GM19240 (cell line): Measurements from ENCODE around the gene AVPR2.
A peak's percentile ranks its signal among the peaks of the same experiment; 100 is the strongest.

Experiments
- DNase-seq: peaks from one replicate; pipeline ENCODE4 v3.0.0; 2011; ENCODE audit warnings: low spot score; ENCODE audit not compliant: insufficient read length

AVPR2 gene

DNA sequence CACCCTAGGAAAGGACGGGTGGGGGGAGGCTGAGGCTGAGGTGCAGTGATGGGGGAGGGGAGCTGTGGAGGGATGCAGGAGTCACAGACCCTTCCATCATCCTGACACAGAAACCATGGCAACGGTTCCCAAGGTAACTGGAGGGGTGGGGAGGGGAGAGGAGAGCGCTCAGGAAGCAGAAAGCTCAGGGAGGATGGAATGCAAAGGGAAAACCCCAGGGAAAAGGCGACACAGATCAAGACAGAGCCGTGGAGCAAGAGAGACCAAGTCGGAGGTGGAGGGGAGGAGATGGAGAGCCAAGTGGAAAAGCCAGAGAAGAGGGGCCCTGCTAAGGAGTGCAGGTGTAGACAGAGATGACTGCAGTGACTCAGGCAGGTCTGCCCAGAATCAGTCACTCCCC is 33.0 kb upstream of the AVPR2 start:
- no peak for DNase-seq

DNA sequence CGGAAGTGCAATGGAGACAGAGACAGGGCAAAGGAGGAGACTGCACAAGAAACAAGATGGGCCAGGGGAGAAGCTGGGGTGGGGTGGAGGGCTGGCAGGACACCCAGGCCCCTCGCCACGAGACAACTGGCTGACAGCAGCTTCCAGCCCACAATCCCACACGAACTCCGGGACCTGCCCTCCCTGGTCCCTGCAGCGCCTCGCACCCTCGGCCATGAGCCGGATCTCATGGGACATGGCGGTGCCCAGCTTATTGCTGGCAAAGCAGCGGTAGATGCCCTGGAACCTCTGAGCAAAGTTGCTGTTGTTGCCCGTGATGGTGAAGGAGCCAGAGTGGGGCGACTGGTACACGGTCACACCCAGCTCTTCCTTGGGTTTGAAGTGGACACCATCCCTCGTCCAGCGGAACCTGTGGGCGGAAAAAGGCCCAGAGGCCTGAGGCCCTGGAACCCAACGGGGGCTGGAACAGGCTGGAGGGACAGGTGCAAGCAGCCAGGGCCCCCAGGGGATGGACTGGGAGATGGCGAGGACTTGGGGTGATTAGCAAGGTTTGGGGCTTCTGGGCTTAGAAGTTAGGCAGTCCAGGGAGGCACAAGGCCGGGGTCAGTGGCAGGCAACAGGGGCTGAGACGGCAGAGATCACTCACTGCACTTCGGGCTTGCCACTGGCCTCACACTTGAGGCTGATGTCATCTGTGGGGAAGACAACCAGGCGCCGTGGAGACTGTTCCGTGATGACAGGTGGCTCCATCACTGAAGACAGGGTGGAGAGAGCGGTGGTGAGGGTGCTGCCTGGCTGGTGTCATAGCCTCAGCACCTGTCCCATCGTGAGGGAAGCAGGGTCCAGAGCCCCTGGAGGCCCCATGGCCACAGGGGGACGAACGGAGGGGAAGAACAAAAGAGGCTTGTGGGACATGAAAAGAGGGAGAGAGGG is 32.3 kb upstream of the AVPR2 start:
- no peak for DNase-seq

DNA sequence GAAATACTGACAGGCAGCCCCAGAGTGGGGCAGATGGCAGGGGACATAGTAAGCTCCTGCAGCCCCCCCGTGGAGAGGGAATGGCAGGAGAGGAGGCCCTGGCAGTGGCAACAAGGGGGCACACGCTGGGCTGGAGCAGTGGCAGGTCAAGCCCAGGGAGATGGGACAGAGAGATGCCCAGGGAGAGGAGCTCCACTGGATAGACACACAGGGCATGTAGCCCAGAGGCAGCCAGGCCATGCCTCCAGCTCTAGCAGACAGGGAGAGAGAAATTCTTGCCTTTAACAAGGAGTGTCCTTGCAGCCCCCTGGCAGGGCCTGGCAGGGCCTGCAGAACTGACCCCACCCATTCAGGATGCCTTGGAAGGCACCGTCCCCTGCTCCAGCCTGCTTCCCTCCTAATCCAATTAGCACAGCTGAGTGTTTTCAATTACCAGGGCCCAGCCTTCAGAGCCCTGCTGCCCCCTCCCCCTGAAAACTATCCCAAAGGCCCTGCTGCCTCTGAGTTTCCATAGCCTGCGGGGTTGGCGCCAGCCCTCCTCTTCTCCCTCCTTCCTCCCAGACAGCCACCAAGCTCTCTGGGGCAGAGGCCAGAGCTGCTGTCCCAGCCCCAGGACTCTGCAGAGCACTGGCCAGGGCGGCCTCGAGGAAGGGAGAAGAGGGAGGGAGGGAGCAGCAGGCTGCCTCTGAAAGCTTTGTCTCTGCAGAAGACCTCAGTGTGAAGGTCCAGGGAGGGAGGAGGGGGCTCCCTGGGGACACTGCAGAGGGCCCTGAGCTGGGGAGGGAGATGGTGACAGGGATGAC is 31.0 kb upstream of the AVPR2 start:
- no peak for DNase-seq

DNA sequence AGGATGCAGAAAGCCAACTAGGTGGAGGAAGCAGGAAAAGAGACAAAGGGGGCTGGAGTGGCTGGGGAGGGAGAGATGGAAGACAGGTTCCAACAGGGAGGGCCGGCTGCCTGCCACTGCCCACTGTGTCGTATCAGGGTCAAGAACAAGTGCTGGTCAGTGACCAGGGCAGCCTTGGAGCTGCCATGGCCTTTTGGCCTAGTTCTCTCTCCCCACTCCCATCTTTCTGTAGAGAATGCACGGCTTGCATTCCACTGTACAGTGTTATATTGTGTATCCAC is 30.4 kb upstream of the AVPR2 start:
- no peak for DNase-seq

DNA sequence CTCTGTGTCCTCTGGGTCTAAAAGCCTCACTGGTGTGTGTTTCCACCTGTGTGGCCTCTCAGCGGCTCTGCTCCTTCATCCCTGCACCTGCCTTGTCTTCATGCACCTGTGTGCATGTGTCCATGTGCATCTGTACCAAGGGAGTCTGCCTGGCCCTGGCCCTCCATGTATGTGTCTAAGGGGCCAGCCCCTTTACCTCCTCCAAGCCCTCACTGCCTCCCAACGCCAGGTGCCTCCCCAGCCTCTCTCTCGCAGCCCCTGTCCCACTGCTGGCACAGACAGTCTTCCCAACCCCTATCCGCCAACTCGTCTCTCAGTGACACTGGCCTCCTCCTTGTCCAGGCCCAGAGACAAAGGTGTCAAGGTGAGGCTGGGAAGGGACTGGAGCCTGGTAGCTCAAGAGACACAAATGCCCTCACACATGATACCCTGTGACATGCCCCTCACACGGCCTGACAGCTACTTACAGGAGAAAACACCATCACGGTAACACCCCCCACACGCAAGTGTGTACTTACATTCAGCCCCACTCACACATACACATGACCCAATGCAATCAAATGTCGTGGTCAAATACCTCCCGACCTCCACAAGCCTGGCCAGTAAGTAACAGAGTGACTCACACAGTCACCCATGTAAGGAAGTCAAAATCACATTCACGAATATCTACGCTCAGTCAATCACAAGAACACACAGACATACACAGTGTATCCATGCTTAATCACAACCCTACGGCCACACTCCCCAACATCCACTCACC is 29.9 kb upstream of the AVPR2 start:
- DNase-seq = no peak

DNA sequence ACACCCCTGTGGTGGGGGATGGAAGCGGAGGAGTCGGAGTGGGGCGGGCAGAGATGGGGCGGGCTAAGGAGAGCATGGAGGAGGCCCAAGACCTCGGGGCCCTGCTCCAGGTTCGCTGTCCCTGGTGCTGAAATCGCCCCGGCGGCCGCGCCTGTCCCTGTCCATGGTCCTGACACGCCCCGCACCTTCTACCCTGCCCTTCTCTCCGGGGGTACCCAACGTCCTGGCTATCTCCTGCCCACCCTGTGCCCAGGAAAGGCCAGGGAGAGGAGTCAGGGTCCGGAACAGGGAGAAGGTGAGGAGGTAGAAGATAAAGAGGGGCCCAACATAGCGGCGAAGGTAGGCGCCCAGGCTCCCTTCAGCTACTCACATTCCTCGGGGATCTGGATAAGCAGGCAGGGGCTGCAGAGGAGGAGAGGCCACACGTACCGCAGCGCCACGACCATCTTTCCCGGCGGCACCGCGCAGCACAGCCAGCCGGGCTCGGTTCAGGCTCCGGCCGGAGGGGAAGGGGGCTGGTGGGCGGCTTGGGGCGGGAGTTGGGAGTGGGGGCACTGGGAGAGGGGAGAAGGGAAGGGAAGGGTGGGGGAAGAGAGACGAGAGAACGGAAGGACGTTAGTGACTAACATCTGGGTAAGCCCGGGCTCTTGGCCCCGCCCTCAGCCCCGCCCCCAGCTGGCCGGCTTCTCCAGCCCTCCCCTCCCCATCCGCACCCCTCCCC is 28.9 kb upstream of the AVPR2 start:
- peak; percentile 51 for DNase-seq

DNA sequence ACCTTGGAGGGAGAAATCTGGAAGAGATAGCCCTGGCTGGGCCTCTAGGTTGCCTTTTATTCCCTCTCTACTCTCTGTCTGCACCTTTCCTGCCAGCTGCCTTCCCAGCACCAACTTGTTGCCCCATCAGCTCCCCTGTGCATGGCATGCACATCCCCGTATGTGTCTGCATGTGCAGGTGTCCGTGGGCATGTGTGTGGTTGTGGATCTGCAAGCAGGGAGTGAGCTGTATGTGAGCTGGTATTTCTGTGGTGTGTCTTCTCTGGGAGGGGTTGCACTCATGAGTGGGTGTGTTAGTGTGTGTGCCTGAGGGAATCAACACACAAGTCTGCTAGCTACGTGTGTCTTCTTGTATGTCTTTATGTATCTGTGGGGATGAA is 28.4 kb upstream of the AVPR2 start:
- DNase-seq = no peak

DNA sequence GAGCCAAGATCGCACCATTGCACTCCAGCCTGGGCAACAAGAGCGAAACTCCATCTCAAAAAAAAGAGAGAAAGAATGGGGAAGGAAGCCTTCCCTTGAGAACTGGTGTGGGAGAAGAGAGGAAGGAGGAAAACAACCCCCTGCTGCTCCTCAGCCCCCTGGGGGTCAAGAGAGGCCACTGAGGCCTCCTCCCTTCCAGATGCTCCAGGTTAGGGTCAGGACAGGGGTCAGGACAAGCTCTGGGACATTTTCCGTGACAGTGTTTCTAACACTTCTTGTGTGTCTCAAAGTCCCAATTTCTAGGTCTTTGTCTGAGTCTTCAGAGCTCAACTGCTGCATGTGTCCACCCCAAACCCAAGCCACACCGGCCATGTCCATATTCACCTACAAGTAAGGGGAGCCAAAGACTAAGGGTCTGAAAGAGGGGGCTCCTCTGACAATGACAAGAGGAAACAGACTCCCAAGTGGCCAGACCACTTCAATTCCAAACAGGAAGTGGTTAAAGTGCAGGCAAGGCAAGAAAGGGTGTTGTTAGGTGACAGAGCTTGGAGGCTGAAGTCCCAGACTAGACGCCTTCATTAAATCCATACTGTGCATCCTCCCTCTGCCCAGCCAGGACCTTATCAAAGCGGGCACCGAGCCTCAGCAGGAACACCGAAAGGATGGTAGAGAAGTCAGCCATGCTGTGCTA is 26.8 kb upstream of the AVPR2 start:
- DNase-seq = no peak

DNA sequence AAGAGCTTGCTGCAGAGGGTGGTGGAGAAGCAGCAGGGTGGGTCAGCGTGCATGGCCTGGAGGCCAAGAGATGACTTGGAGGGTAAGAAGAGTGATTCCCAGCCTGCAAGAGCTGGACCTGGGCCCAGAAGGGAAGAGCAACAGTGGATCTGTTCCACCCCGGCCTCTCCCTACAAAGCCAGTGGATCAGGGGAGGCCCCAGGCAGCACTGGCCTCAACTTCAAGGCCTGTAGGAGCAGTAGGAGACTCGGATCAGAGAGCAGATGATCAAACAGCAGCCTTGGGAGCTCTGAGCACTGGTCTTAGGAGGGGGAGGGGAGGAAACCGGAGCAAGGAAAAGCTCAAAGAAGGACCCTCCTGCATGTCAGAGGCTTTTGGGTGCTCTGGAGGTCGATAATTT is 26.1 kb upstream of the AVPR2 start:
- no peak for DNase-seq

DNA sequence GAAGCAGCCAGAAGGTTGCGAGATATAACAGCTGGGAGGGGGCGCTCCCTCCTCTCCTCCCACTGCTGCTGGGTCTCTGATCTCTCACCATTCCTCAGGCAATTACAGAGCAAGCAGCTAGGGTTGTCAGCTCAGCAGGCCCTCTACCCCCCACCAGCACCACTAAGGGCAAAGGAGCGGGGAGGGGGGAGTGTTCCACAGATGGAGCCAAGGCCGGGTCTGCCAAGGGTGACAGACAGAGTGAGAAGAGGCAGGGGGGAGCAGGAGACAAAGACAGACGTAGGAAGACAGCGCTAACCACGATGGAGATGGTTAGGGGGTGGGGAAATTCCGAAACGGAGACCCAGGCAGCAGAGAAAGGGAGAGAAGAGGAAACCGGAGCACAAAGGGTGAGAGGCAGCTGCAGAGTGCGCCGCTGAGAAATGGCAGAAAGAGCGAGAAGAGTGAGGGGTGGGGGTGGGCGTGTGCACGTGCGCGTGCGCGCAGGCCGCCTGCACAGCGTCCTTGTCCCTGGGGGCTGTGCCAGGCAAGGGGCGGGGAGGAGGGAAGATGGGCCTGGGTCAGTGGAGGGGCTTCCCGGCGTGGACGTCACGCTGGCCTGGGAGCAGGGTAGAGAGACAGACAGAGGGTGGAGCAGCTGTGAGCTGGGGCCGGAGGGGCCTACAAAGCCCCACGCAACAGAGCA is 25.4 kb upstream of the AVPR2 start:
- no peak for DNase-seq

DNA sequence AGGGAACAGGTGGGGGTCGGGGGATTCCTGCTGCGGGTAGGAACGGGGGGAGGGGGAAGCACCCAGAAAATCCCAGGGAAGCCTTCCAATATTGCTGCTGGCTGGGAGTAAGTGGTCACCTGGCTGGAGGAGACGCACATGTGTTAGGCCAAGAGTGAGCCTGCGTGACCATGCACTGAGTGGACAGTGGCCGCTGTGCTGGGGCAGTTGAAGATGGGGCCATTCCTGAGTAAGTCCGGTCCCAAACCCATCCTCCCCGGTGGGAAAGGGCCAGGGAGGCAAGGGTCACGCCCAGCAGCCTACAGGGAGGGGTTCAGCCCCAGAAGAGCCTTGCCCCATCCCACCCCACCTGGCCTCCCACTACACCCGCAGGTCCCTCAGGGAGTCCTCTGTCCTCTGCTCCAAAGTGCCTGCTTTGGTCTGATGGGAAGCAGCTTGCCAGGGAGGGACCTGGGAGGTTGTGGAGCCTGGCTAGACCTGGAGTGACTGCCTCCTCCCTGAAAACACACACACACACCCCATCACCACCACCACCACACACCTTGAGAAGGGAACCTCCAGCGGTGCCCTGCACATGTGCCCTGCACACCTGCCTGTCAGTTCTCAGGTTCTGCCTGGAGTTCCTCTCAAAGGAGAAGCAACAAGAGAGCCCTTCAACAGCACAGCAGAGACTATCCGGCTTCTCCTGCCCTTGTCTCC is 24.6 kb upstream of the AVPR2 start:
- no peak for DNase-seq

DNA sequence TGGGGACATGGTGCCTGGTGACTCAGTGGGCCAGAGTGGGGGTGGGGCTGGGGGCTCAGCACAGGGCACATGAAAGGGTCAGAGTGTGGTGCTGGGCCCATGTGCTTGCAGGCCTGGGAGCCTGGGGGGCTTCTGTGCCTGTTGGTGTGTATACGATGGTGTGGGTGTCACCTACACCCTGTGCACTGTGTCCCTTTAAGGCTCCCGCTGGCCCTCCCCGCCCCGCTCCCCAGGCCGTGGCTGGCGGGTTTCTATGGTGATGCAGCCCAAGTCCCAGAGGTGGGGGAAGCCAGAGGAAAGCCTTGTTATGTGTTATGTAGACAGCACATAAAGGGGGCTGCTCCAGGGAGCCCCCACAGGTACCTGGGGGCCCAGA is 24.0 kb upstream of the AVPR2 start:
- no peak for DNase-seq

DNA sequence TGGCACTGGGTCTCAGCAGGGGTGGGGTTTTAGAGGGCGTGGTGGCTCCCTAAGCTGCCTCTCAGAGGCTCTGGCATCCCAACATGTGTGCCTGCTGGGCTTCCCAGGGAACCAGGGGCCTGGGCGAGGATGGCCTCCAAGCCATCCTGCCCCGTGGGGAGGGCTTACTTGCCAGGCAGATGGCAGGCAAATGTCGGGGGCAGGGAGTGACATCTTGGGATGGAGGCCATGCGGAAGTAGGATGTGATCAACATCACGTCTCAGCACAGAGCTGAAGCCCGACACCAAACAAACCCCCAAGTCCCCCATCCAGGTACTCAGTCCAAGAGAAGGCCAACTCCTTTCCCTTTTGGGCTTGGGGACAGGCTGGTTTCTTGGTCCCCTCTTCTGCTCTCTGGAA is 23.2 kb upstream of the AVPR2 start:
- DNase-seq = no peak

DNA sequence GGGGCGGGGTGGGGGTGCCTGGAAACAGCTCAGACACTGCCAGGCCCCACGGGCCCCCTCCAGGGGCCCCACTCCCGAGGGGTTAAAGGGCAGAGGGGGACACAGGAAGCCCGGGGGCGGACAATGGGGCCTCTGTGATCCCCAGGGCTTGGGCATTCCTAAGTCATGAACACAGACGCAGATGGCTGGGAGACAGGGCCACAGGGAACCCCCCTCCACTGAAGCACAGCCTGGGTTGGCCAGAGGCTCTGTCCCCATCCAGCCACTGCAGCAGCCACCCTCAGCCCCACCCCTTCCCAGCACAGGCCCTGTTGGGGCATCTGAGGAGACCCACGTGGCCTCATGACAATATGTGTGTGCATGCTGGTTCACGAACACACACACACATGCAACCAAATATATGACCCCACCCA is 22.4 kb upstream of the AVPR2 start:
- DNase-seq = no peak

DNA sequence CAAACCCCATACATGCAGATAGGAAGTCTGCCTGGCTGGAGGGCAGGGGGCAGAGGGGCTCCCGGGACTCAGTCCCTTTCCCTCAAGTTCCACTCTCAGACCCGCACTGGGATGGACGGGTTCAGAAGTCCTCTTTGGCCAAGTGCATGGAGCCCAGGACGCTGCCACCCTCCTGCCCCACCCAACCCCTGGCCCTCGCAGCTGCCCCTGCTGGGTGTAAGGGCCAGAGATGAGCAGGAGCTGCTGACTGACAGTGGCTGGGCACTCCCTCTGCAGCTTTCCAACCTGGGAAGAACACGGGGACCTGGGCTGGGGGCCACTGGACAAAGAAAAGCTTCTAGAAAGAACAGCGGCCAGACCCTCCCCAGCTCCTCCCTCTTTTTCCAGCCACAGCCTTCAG is 21.9 kb upstream of the AVPR2 start:
- DNase-seq = no peak

DNA sequence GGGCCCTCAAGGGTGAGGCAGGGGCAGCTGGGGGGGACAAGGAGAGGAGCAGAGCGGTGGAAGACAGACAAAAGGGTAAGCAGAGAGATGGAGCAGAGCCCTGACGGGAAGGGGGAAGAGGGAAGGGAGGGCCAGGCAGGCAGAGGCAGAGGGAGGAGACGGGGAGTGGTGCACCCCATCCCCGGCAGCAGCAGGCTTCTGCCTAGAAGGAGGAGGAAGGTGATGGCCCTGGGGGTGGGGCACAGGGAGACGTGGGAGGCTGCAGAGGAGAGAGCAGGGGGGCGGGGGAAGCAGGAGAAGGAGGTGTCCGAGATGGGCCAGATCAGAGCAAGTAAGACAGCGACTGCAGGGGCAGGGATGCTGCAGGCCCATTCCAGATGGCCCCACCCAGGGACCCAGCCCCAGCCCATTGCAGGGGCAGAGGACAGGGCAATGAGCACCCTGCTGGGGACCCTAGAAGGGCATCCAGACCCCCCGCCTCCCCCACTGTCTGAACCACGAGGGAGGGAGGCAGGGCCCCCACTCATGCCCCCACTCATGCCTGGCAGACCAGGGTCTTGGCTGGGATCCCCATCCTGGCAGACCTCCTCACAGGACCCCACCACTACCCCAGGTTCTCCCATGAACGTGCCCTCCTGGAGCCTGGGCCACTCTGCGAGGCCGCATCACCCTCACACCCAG is 21.2 kb upstream of the AVPR2 start:
- DNase-seq = no peak

DNA sequence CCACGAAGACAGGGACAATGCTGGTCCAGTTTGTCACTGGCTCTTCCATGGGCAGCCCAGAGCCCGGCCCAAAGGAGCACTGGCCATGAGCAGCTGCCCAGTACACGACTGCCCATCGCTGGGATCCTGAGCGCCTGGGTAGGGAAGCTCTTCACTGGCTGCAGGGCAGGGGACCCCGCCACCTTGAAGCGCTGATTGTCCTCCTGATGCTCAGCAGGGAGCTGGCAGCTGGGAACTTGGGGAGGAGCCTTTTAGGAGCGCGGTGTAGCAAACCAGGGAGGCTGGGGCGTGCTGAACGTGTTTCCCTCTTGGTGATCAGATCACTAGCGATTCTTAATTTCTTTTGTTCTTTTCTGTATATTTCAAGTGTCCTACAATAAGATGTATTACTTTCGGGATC is 20.3 kb upstream of the AVPR2 start:
- no peak for DNase-seq

DNA sequence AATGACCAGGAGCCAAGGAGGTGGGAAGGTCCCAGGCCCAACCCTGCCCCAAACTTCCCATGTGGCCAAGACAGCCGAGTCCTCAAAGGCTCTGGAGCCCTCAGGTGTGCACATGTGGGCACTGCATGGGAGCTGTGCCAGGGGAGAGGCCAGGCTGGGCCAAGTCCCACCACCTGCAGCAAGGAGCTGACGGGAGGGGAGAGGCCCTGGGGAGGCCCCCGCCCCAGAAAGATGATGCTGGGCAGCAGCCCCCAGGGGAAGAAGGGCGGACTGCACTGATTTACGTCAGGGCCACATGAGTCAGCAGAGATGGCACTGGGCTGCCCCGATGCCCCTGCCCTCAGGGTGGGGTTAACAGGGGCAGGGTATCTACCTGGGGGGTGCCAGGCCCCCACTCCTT is 19.9 kb upstream of the AVPR2 start:
- no peak for DNase-seq

DNA sequence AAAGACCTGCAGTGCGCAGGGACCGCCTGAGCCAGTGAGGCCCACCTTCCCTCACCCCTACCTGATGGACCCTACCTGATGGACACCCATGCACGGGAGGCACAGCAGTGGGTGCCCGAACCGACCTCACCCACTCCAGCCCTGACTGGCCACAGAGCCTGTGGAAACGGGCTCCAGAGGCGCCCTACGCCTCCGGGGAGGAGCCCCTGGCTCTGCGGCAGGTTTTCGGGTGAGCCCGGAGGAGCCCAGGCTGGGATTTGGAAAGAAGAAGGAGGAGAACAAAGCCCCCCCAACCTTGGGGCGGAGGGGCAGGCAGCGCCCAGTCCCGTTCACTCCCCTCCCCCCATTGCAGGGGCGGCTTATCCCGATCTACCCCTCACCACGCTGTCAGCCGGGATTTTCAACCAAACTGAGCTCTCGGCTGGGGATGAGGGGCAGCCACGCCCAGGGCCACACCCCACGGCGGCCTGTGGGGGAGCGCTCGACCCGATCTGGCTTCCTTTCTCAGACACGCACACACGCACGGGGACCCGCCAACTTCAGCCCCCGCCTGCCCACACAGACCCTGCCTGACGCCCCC is 19.2 kb upstream of the AVPR2 start:
- DNase-seq = no peak
